Astrocyte (in vitro differentiated cells and primary cell): ENCODE measurements around the gene ENOX1. TPM values are rescaled to one million over a fixed set of nuclear protein-coding genes. Genes with fewer than 3 reads are reported as not detected.

Experiments
- DNase-seq: peaks from one replicate; pipeline ENCODE4 v3.0.0-alpha.2; 2010; ENCODE audit warnings: low read depth
- FAIRE-seq: peaks from 2 replicates; lab custom pipeline; 2011; peaks lifted over from hg19 to GRCh38; lab: Jason Lieb, UNC
- H2AFZ ChIP-seq: 2 replicates; pipeline ENCODE4 v1.6.0; 2012; ENCODE audit warnings: low read depth, low read length, inconsistent platforms
- H3K27ac ChIP-seq: 2 replicates; pipeline ENCODE4 v1.5.1; 2011; ENCODE audit warnings: low read depth, low read length, inconsistent platforms
- H3K27me3 ChIP-seq: 2 replicates; pipeline ENCODE4 v1.6.0; 2011; ENCODE audit warnings: low read length, inconsistent platforms; ENCODE audit not compliant: insufficient read depth
- H3K36me3 ChIP-seq: 2 replicates; pipeline ENCODE4 v1.5.1; 2011; ENCODE audit warnings: low read length, inconsistent platforms; ENCODE audit not compliant: insufficient read depth
- H3K4me1 ChIP-seq: 2 replicates; pipeline ENCODE4 v1.5.1; 2011; ENCODE audit warnings: low read length, inconsistent platforms; ENCODE audit not compliant: insufficient read depth
- H3K4me2 ChIP-seq: 2 replicates; pipeline ENCODE4 v1.6.0; 2012; ENCODE audit warnings: low read length, inconsistent platforms
- H3K4me3 ChIP-seq: 2 replicates; pipeline ENCODE4 v1.5.1; 2011; ENCODE audit warnings: low read depth, mild to moderate bottlenecking, low read length, inconsistent platforms; ENCODE audit not compliant: insufficient read depth
- H3K79me2 ChIP-seq: 2 replicates; pipeline ENCODE4 v1.6.0; 2012; ENCODE audit warnings: mild to moderate bottlenecking, low read length, inconsistent platforms; ENCODE audit not compliant: insufficient read depth
- H3K9ac ChIP-seq: 2 replicates; pipeline ENCODE4 v1.6.0; 2012; ENCODE audit warnings: mild to moderate bottlenecking, low read length, inconsistent platforms
- H3K9me3 ChIP-seq: 2 replicates; pipeline ENCODE4 v1.5.1; 2012; ENCODE audit warnings: low read depth, mild to moderate bottlenecking, low read length, inconsistent platforms; ENCODE audit not compliant: insufficient read depth
- H4K20me1 ChIP-seq: 2 replicates; pipeline ENCODE4 v1.6.0; 2012; ENCODE audit warnings: low read length, inconsistent platforms; ENCODE audit not compliant: insufficient read depth
- H3K27ac Mint-ChIP-seq: one replicate; pipeline ENCODE4 v1.8.0; 2021; ENCODE audit warnings: mild to moderate bottlenecking, mixed read lengths; ENCODE audit not compliant: unreplicated experiment
- H3K27me3 Mint-ChIP-seq: one replicate; pipeline ENCODE4 v1.8.0; 2021; ENCODE audit warnings: low read depth, mixed read lengths; ENCODE audit not compliant: unreplicated experiment
- H3K36me3 Mint-ChIP-seq: one replicate; pipeline ENCODE4 v1.8.0; 2021; ENCODE audit warnings: low read depth, mixed read lengths; ENCODE audit not compliant: unreplicated experiment
- H3K4me1 Mint-ChIP-seq: one replicate; pipeline ENCODE4 v1.8.0; 2021; ENCODE audit warnings: low read depth, mixed read lengths; ENCODE audit not compliant: unreplicated experiment
- H3K4me3 Mint-ChIP-seq: one replicate; pipeline ENCODE4 v1.8.0; 2021; ENCODE audit warnings: mild to moderate bottlenecking, moderate library complexity, mixed read lengths; ENCODE audit not compliant: unreplicated experiment
- H3K9me3 Mint-ChIP-seq: one replicate; pipeline ENCODE4 v1.8.0; 2021; ENCODE audit warnings: mild to moderate bottlenecking, mixed read lengths; ENCODE audit not compliant: unreplicated experiment
- EZH2 ChIP-seq: IDR thresholded peaks from 2 replicates; pipeline ENCODE4 v1.6.1; 2012; ENCODE audit warnings: mild to moderate bottlenecking, low read length, inconsistent platforms; ENCODE audit not compliant: insufficient read depth
- total RNA-seq: library from RNA; stranded (reverse); gene quantifications from 2 replicates; pipeline ENCODE4 v1.2.1, GENCODE V29; 2021
- TF ChIP-seq, protein P1 (sequence below): IDR thresholded peaks from 2 replicates; pipeline ENCODE4 v1.5.1; 2011; ENCODE audit warnings: low read depth, mild to moderate bottlenecking, inconsistent platforms, low read length, moderate library complexity; ENCODE audit not compliant: insufficient read depth

Gene ENOX1
- total RNA-seq, 1 donor from 2014 or later: 2.3 TPM

DNA sequence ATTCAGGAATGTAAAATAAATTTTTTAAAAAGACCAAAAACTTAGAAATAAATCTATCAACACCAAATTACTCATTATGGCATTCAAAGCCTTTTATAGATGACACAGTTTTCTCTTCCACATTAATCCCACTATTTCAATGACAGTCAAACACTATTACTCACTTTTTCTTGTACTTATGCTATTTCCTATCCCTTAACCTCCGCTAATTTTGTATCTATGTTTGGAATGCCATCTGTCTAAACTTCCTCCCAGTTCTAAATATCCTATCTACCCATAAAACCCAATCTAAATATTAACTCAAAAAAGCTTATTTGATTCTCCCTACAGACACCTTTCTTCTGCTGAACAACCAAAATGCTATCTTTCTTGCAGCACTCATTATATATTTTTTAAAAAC lies 203.5 kb downstream of the ENOX1 start:
- Histone ChIP-seq H2AFZ (no peak overlapping the region), H3K27me3 (no peaks in the 10 kb centered on the region), H3K4me3 (no peak overlapping the region), H4K20me1 (no peaks in the 10 kb centered on the region), H3K27ac (no peak overlapping the region), H3K36me3 (no peaks in the 10 kb centered on the region), H3K9me3 (no peaks in the 10 kb centered on the region), H3K4me1 (no peaks in the 10 kb centered on the region), H3K79me2 (no peaks in the 10 kb centered on the region), H3K4me2 (no peak overlapping the region), H3K9ac (no peak overlapping the region)
- H3K27me3 Mint-ChIP-seq: peaks cover 3% of the 10 kb centered on the region
- no peak overlapping the region for H3K27ac Mint-ChIP-seq
- H3K36me3 Mint-ChIP-seq: no peaks in the 10 kb centered on the region
- DNase-seq: no peak
- peaks cover 2% of the 10 kb centered on the region for H3K4me1 Mint-ChIP-seq
- FAIRE-seq: no peak
- TF ChIP-seq, protein P1, sequence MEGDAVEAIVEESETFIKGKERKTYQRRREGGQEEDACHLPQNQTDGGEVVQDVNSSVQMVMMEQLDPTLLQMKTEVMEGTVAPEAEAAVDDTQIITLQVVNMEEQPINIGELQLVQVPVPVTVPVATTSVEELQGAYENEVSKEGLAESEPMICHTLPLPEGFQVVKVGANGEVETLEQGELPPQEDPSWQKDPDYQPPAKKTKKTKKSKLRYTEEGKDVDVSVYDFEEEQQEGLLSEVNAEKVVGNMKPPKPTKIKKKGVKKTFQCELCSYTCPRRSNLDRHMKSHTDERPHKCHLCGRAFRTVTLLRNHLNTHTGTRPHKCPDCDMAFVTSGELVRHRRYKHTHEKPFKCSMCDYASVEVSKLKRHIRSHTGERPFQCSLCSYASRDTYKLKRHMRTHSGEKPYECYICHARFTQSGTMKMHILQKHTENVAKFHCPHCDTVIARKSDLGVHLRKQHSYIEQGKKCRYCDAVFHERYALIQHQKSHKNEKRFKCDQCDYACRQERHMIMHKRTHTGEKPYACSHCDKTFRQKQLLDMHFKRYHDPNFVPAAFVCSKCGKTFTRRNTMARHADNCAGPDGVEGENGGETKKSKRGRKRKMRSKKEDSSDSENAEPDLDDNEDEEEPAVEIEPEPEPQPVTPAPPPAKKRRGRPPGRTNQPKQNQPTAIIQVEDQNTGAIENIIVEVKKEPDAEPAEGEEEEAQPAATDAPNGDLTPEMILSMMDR: no peak
- no peak for TF ChIP-seq EZH2
- H3K9me3 Mint-ChIP-seq: no peaks in the 10 kb centered on the region
- no peak overlapping the region for H3K4me3 Mint-ChIP-seq

DNA sequence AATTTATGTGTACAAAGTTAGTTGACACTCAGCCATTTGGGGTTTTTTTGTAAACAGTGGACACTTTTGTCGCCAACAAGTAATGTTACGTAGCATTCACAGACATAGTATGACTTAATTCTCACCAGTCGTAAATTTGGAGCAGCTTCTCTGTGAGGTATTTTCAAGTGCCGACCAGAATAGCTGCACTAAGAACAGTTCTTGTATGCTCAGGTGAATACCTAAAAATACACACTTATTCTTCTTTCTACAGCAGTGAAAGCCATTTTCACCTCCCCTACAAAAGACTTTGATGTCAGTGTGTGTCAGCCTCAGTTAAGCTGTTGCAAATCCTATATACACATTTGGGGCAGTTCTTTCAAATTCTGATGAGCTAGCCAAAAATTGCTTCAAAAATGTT lies 206.5 kb downstream of the ENOX1 start:
- Histone ChIP-seq H3K27ac (no peak overlapping the region), H2AFZ (no peak overlapping the region), H3K27me3 (no peaks in the 10 kb centered on the region), H3K4me2 (no peak overlapping the region), H3K9ac (no peak overlapping the region), H4K20me1 (no peaks in the 10 kb centered on the region), H3K9me3 (no peaks in the 10 kb centered on the region), H3K4me3 (no peak overlapping the region), H3K4me1 (no peaks in the 10 kb centered on the region), H3K79me2 (no peaks in the 10 kb centered on the region), H3K36me3 (no peaks in the 10 kb centered on the region)
- Mint-ChIP-seq H3K9me3 (no peaks in the 10 kb centered on the region), H3K36me3 (no peaks in the 10 kb centered on the region), H3K27ac (no peak overlapping the region), H3K4me3 (no peak overlapping the region), H3K4me1 (peaks cover 2% of the 10 kb centered on the region), H3K27me3 (peaks cover 3% of the 10 kb centered on the region)
- FAIRE-seq: peak; percentile 39
- TF ChIP-seq EZH2: no peak
- TF ChIP-seq, protein P1: no peak
- no peak for DNase-seq

DNA sequence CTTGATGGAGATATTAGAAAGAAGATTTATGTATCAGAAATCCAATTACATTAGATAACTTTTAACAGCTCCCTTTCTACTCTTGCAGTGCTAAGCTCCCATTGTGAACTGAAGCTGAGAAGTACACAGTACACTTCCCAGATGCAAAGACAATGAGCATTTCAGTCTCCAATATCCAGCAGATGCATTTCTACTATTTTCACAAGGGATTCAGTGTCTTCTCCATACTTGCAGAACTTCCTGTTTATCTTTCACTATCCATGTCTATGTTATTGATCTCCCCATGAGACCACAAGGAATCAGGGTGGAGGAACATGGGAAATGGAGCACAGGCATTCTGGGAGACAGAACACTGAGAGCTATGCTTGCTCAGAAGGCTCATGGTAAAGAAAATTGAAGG lies 207.5 kb downstream of the ENOX1 start:
- Histone ChIP-seq H4K20me1 (no peaks in the 10 kb centered on the region), H2AFZ (no peak overlapping the region), H3K4me1 (no peaks in the 10 kb centered on the region), H3K27ac (no peak overlapping the region), H3K9me3 (no peaks in the 10 kb centered on the region), H3K36me3 (no peaks in the 10 kb centered on the region), H3K9ac (no peak overlapping the region), H3K79me2 (no peaks in the 10 kb centered on the region), H3K27me3 (no peaks in the 10 kb centered on the region), H3K4me3 (no peak overlapping the region), H3K4me2 (no peak overlapping the region)
- TF ChIP-seq, protein P1: no peak
- TF ChIP-seq EZH2: no peak
- Mint-ChIP-seq H3K4me1 (peaks cover 11% of the 10 kb centered on the region), H3K9me3 (no peaks in the 10 kb centered on the region), H3K27ac (no peak overlapping the region), H3K36me3 (no peaks in the 10 kb centered on the region), H3K4me3 (no peak overlapping the region), H3K27me3 (no peaks in the 10 kb centered on the region)
- FAIRE-seq (no peak), DNase-seq (no peak)
